Measurements from ENCODE around the gene OR2T6. TPM values are rescaled to one million over a fixed set of nuclear protein-coding genes. Genes with fewer than 3 reads are reported as not detected.
"Not testable (repeated sequence)": the region's sequence is repeated elsewhere in the genome, so short reads cannot be mapped to it uniquely, and the experiment has no call there.

The OR2T6 gene
- total RNA-seq, 3 donors from 2014 or later (not counting 1 experiment from before 2014, with no cell fraction given), result not detected

- H3K4me1 Mint-ChIP-seq, result no peaks in the 10 kb centered on the region
- Histone ChIP-seq H3K27ac (ENCODE audit: low read length) (no peak overlapping the region), H3K4me3 (ENCODE audit: low read length) (no peak overlapping the region), H3K27me3 (ENCODE audit: control insufficient read depth, insufficient read depth, low read length) (no peaks in the 10 kb centered on the region), H3K36me3 (ENCODE audit: control insufficient read depth, insufficient read depth, low read length) (no peaks in the 10 kb centered on the region), H3K9me3 (ENCODE audit: control insufficient read depth, insufficient read depth, low read length) (no peaks in the 10 kb centered on the region), H3K4me1 (ENCODE audit: control insufficient read depth, insufficient read depth, low read length) (no peaks in the 10 kb centered on the region)
- H3K27ac Mint-ChIP-seq, result no peak overlapping the region
- ATAC-seq (no peak), DNase-seq (no peak)
- intact Hi-C loops (cut with micrococcal nuclease), result no loop called here
- H3K4me3 Mint-ChIP-seq, result no peak overlapping the region
- H3K9me3 Mint-ChIP-seq, result peaks cover 0 to 2% of the 10 kb centered on the region in 2 donors
- 64% methylated on average over 3 of the region's 3 CpGs for WGBS (ENCODE audit: insufficient coverage)
- H3K36me3 Mint-ChIP-seq, result no peaks in the 10 kb centered on the region
- no peak for TF ChIP-seq CTCF (IDR thresholded peaks at IDR 0.05)
- H3K27me3 Mint-ChIP-seq (ENCODE audit: low read depth in 2 of 2), result no peaks in the 10 kb centered on the region
Observed at GRCh38 chr1:248416226-248416625, 40.7 kb downstream of the OR2T6 start.

GRCh38 chr1:248417854-248418253 lies 42.3 kb downstream of the OR2T6 start:
- H3K36me3 ChIP-seq (ENCODE audit: control insufficient read depth, insufficient read depth, low read length), result no peaks in the 10 kb centered on the region
- intact Hi-C loops (cut with micrococcal nuclease), result no loop called here
- H3K27me3 ChIP-seq (ENCODE audit: control insufficient read depth, insufficient read depth, low read length), result no peaks in the 10 kb centered on the region
- Mint-ChIP-seq H3K4me3 (no peak overlapping the region), H3K27me3 (ENCODE audit: low read depth in 2 of 2) (no peaks in the 10 kb centered on the region), H3K27ac (no peak overlapping the region), H3K36me3 (no peaks in the 10 kb centered on the region), H3K4me1 (no peaks in the 10 kb centered on the region), H3K9me3 (peaks cover 0 to 2% of the 10 kb centered on the region in 2 donors)
- no peaks in the 10 kb centered on the region for H3K4me1 ChIP-seq (ENCODE audit: control insufficient read depth, insufficient read depth, low read length)
- WGBS (ENCODE audit: insufficient coverage), result 85% methylated on average over 2 of the region's 2 CpGs
- H3K9me3 ChIP-seq (ENCODE audit: control insufficient read depth, insufficient read depth, low read length), result no peaks in the 10 kb centered on the region
- H3K4me3 ChIP-seq (ENCODE audit: low read length), result no peak overlapping the region
- no peak overlapping the region for H3K27ac ChIP-seq (ENCODE audit: low read length)
- DNase-seq, result no peak
- ATAC-seq, result no peak
- no peak for TF ChIP-seq CTCF (IDR thresholded peaks at IDR 0.05)

- Mint-ChIP-seq H3K36me3 (no peaks in the 10 kb centered on the region), H3K4me3 (no peak overlapping the region), H3K27ac (no peak overlapping the region), H3K4me1 (no peaks in the 10 kb centered on the region), H3K27me3 (ENCODE audit: low read depth in 2 of 2) (no peaks in the 10 kb centered on the region), H3K9me3 (peaks cover 2 to 3% of the 10 kb centered on the region in 2 donors)
- no peaks in the 10 kb centered on the region for H3K27me3 ChIP-seq (ENCODE audit: control insufficient read depth, insufficient read depth, low read length)
- H3K4me1 ChIP-seq (ENCODE audit: control insufficient read depth, insufficient read depth, low read length), result no peaks in the 10 kb centered on the region
- TF ChIP-seq CTCF (IDR thresholded peaks at IDR 0.05), result no peak
- no peak overlapping the region for H3K27ac ChIP-seq (ENCODE audit: low read length)
- intact Hi-C loops (cut with micrococcal nuclease), result no loop called here
- DNase-seq (no peak), ATAC-seq (no peak)
- no peaks in the 10 kb centered on the region for H3K9me3 ChIP-seq (ENCODE audit: control insufficient read depth, insufficient read depth, low read length)
- no peaks in the 10 kb centered on the region for H3K36me3 ChIP-seq (ENCODE audit: control insufficient read depth, insufficient read depth, low read length)
- no peak overlapping the region for H3K4me3 ChIP-seq (ENCODE audit: low read length)
- WGBS (ENCODE audit: insufficient coverage), result no CpG with 5 or more reads among the region's 1 CpG
Observed at GRCh38 chr1:248421384-248421783, 45.8 kb downstream of the OR2T6 start.

- H3K36me3 Mint-ChIP-seq; H3K4me3 ChIP-seq (ENCODE audit: low read length); H3K4me1 ChIP-seq (ENCODE audit: control insufficient read depth, insufficient read depth, low read length); H3K27ac ChIP-seq (ENCODE audit: low read length); H3K27me3 ChIP-seq (ENCODE audit: control insufficient read depth, insufficient read depth, low read length); H3K4me3 Mint-ChIP-seq; DNase-seq; H3K4me1 Mint-ChIP-seq; H3K9me3 Mint-ChIP-seq; H3K27me3 Mint-ChIP-seq (ENCODE audit: low read depth in 2 of 2); ATAC-seq; H3K36me3 ChIP-seq (ENCODE audit: control insufficient read depth, insufficient read depth, low read length); H3K9me3 ChIP-seq (ENCODE audit: control insufficient read depth, insufficient read depth, low read length); intact Hi-C loops (cut with micrococcal nuclease); H3K27ac Mint-ChIP-seq: not testable (repeated sequence)
- WGBS (ENCODE audit: insufficient coverage), result 78% methylated on average over 3 of the region's 3 CpGs
Observed at GRCh38 chr1:248427526-248428191, 52.1 kb downstream of the OR2T6 start.

- H3K36me3 Mint-ChIP-seq; DNase-seq; H3K4me3 ChIP-seq (ENCODE audit: low read length); ATAC-seq; intact Hi-C loops (cut with micrococcal nuclease); H3K36me3 ChIP-seq (ENCODE audit: control insufficient read depth, insufficient read depth, low read length); H3K27me3 Mint-ChIP-seq (ENCODE audit: low read depth in 2 of 2); H3K27ac ChIP-seq (ENCODE audit: low read length); H3K9me3 ChIP-seq (ENCODE audit: control insufficient read depth, insufficient read depth, low read length); H3K4me1 ChIP-seq (ENCODE audit: control insufficient read depth, insufficient read depth, low read length); H3K4me1 Mint-ChIP-seq; H3K27me3 ChIP-seq (ENCODE audit: control insufficient read depth, insufficient read depth, low read length); H3K9me3 Mint-ChIP-seq; H3K27ac Mint-ChIP-seq; H3K4me3 Mint-ChIP-seq: not testable (repeated sequence)
- 20% methylated on average over 1 of the region's 3 CpGs for WGBS (ENCODE audit: insufficient coverage)
Observed at GRCh38 chr1:248428192-248428533, 52.6 kb downstream of the OR2T6 start.

- intact Hi-C loops (cut with micrococcal nuclease); H3K27me3 Mint-ChIP-seq (ENCODE audit: low read depth in 2 of 2); H3K27me3 ChIP-seq (ENCODE audit: control insufficient read depth, insufficient read depth, low read length); H3K36me3 ChIP-seq (ENCODE audit: control insufficient read depth, insufficient read depth, low read length); H3K4me1 Mint-ChIP-seq; DNase-seq; H3K9me3 ChIP-seq (ENCODE audit: control insufficient read depth, insufficient read depth, low read length); H3K27ac ChIP-seq (ENCODE audit: low read length); H3K27ac Mint-ChIP-seq; H3K4me1 ChIP-seq (ENCODE audit: control insufficient read depth, insufficient read depth, low read length); ATAC-seq; H3K36me3 Mint-ChIP-seq; H3K4me3 Mint-ChIP-seq; H3K4me3 ChIP-seq (ENCODE audit: low read length); H3K9me3 Mint-ChIP-seq: not testable (repeated sequence)
- 95% methylated on average over 5 of the region's 11 CpGs for WGBS (ENCODE audit: insufficient coverage)
Observed at GRCh38 chr1:248431683-248432082, 56.1 kb downstream of the OR2T6 start.
